H4 (cell line): ENCODE measurements around the gene SIL1. TPM values are rescaled to one million over a fixed set of nuclear protein-coding genes. Genes with fewer than 3 reads are reported as not detected.

Experiments used
- DNase-seq: peaks from one replicate; pipeline ENCODE4 v3.0.0-alpha.2; 2015; ENCODE audit warnings: low spot score
- total RNA-seq: library from RNA; depleted of rRNA; stranded (reverse); fragments of >200 nt; shearing (Covaris generic); gene quantifications from 2 replicates; pipeline ENCODE4 v1.2.3, GENCODE V29; 2014

Gene SIL1
- total RNA-seq, 1 experiment from 2014 or later: 50.9 TPM

- no peak for DNase-seq
Observed at GRCh38 chr5:138943599-138944173, 254.5 kb downstream of the SIL1 start.

GRCh38 chr5:138942861-138943260 is 255.3 kb downstream of the SIL1 start:
- no peak for DNase-seq

- DNase-seq: no peak
Observed at GRCh38 chr5:138942066-138942465, 256.1 kb downstream of the SIL1 start.

- DNase-seq: no peak
Observed at GRCh38 chr5:138938526-138938925, 259.6 kb downstream of the SIL1 start.

- no peak for DNase-seq
Observed at GRCh38 chr5:138937392-138938387, 260.5 kb downstream of the SIL1 start.

- DNase-seq: no peak
Observed at GRCh38 chr5:138936968-138937345, 261.2 kb downstream of the SIL1 start.

GRCh38 chr5:138936225-138936967 is 261.8 kb downstream of the SIL1 start:
- peak; percentile 2 for DNase-seq

- DNase-seq: no peak
Observed at GRCh38 chr5:138935466-138935865, 262.7 kb downstream of the SIL1 start.

GRCh38 chr5:138934971-138935370 is 263.2 kb downstream of the SIL1 start:
- DNase-seq: no peak

- no peak for DNase-seq
Observed at GRCh38 chr5:138933522-138934290, 264.5 kb downstream of the SIL1 start.

- DNase-seq: peak; percentile 9
Observed at GRCh38 chr5:138932171-138932810, 265.9 kb downstream of the SIL1 start.

- DNase-seq: no peak
Observed at GRCh38 chr5:138930371-138931097, 267.6 kb downstream of the SIL1 start.

GRCh38 chr5:138929571-138929955 is 268.6 kb downstream of the SIL1 start:
- DNase-seq: no peak

GRCh38 chr5:138927979-138928378 is 270.2 kb downstream of the SIL1 start:
- DNase-seq: no peak

- DNase-seq: no peak
Observed at GRCh38 chr5:138927544-138927943, 270.6 kb downstream of the SIL1 start.

- no peak for DNase-seq
Observed at GRCh38 chr5:138926688-138927448, 271.3 kb downstream of the SIL1 start.

GRCh38 chr5:138926257-138926656 is 271.9 kb downstream of the SIL1 start:
- DNase-seq: no peak

GRCh38 chr5:138925090-138925635 is 273.0 kb downstream of the SIL1 start:
- no peak for DNase-seq

- no peak for DNase-seq
Observed at GRCh38 chr5:138922494-138922893, 275.7 kb downstream of the SIL1 start.
